HepG2 (cell line): Measurements from ENCODE around the gene GALNTL6. TPM values are rescaled to one million over a fixed set of nuclear protein-coding genes. Genes with fewer than 3 reads are reported as not detected.

ENCODE experiments used
- ATAC-seq: fragments of 200-7000 bp; cut with Tn5 transposase; 3 replicates; pipeline ENCODE4 v1.9.1; 2020; ENCODE audit warnings: mild to moderate bottlenecking, moderate library complexity
- BruUV-seq: library from RNA; stranded (reverse); fragments of 400-500 nt; replicated peaks from 2 replicates; lab custom pipeline; 2021; lab: Mats Ljungman, UMichigan
- CTCF ChIA-PET: fragments of 300-600 bp; formaldehyde crosslinking; extraction: SDS; loops from one replicate; lab custom pipeline; 2021; ENCODE audit warnings: low total read pairs, inconsistent platforms, low intra/inter-chr PET ratio; lab: Yijun Ruan, JAX
- POLR2A ChIA-PET: fragments of 350-600 bp; sonication (Branson Sonifier 250); formaldehyde crosslinking; loops from one replicate; lab custom pipeline; 2020; ENCODE audit warnings: antibody characterized with exemption, inconsistent platforms; lab: Yijun Ruan, JAX
- DNase-seq: peaks from one replicate; pipeline ENCODE4 v3.0.0-alpha.2; 2015; ENCODE audit warnings: low spot score
- FAIRE-seq: peaks from 3 replicates; lab custom pipeline; 2011; peaks lifted over from hg19 to GRCh38; lab: Jason Lieb, UNC
- H2AFZ ChIP-seq: one replicate; pipeline ENCODE4 v1.6.1; 2011; ENCODE audit warnings: low read length, inconsistent platforms
- H3K27ac ChIP-seq: fragments of 300-600 bp; 3 replicates; pipeline ENCODE4 v1.8.0; 2011; ENCODE audit warnings: mixed run types, mild to moderate bottlenecking, mixed read lengths, low read length, inconsistent platforms; ENCODE audit not compliant: insufficient read depth; ENCODE audit errors: extremely low read length
- H3K27me3 ChIP-seq, 2 experiments: fragments of 200-600 bp in 1 of 2; 2 replicates in 1 of 2; 3 replicates in 1 of 2; pipeline versions ENCODE4 v1.6.0 to v1.8.0; 2011; ENCODE audit warnings: low read length in 2 of 2, mild to moderate bottlenecking in 2 of 2, moderate library complexity in 2 of 2, inconsistent platforms in 1 of 2; ENCODE audit not compliant: insufficient read depth in 2 of 2, control insufficient read depth in 1 of 2
- H3K36me3 ChIP-seq, 2 experiments: fragments of 200-600 bp in 1 of 2; replicated peaks in 1 of 2; 2 replicates in 1 of 2; 3 replicates in 1 of 2; pipeline versions ENCODE4 v1.5.1 to v1.8.0; 2011; ENCODE audit warnings: low read length in 2 of 2, inconsistent platforms in 1 of 2; ENCODE audit not compliant: insufficient read depth in 2 of 2, control insufficient read depth in 1 of 2
- H3K4me1 ChIP-seq: 2 replicates; pipeline ENCODE4 v1.5.1; 2012; ENCODE audit warnings: low read length, inconsistent platforms; ENCODE audit not compliant: insufficient read depth
- H3K4me2 ChIP-seq: 2 replicates; pipeline ENCODE4 v1.6.0; 2011; ENCODE audit warnings: low read depth, low read length, inconsistent platforms
- H3K4me3 ChIP-seq, 3 experiments: fragments of 200-600 bp in 1 of 3; sonication (generic), shearing (Covaris generic) in 1 of 3; replicated peaks in 1 of 3; 2 replicates each; pipeline ENCODE4 v1.5.1; 2011 to 2016; ENCODE audit warnings: low read length in 3 of 3, inconsistent platforms in 2 of 3, low read depth in 2 of 3, mild to moderate bottlenecking in 2 of 3, control low read depth in 1 of 3, mixed read lengths in 1 of 3; ENCODE audit not compliant: insufficient read depth in 1 of 3
- H3K79me2 ChIP-seq: one replicate; pipeline ENCODE4 v1.6.1; 2011; ENCODE audit warnings: low read length, inconsistent platforms; ENCODE audit not compliant: insufficient read depth
- H3K9ac ChIP-seq: 2 replicates; pipeline ENCODE4 v1.6.0; 2011; ENCODE audit warnings: mild to moderate bottlenecking, low read depth, low read length, inconsistent platforms; ENCODE audit not compliant: insufficient read depth
- H3K9me3 ChIP-seq: 2 replicates; pipeline ENCODE4 v1.5.1; 2012; ENCODE audit warnings: mild to moderate bottlenecking, low read length
- H4K20me1 ChIP-seq: 2 replicates; pipeline ENCODE4 v1.6.0; 2011; ENCODE audit warnings: inconsistent platforms, mild to moderate bottlenecking, low read length, moderate library complexity; ENCODE audit not compliant: insufficient read depth
- GTF3A ChIP-seq: sonication (generic); formaldehyde crosslinking; conservative IDR thresholded peaks from 2 replicates; pipeline ENCODE4 v1.4.0; 2020; ENCODE audit warnings: mild to moderate bottlenecking, missing genetic modification reagents
- HDAC1 ChIP-seq: sonication (generic); formaldehyde crosslinking; IDR thresholded peaks from 2 replicates; pipeline ENCODE4 v1.5.1; 2020; ENCODE audit warnings: mild to moderate bottlenecking, missing genetic modification reagents
- MAZ ChIP-seq, 2 experiments: sonication (generic) in 1 of 2; formaldehyde crosslinking in 1 of 2; IDR thresholded peaks; 2 replicates each; pipeline versions ENCODE4 v1.5.0 to v1.6.1; 2012 to 2020; ENCODE audit warnings: low read depth in 2 of 2, mild to moderate bottlenecking in 2 of 2, borderline replicate concordance in 1 of 2, improper control_type of control experiment in 1 of 2, low read length in 1 of 2, missing genetic modification reagents in 1 of 2, moderate library complexity in 1 of 2
- MED1 ChIP-seq: sonication (generic); formaldehyde crosslinking; IDR thresholded peaks from 2 replicates; pipeline ENCODE4 v1.4.0; 2020; ENCODE audit warnings: missing genetic modification reagents
- MXD4 ChIP-seq: IDR thresholded peaks from 2 replicates; pipeline ENCODE4 v1.6.1; 2016; ENCODE audit warnings: mild to moderate bottlenecking, missing biosample characterization, missing genetic modification reagents
- NR0B2 ChIP-seq: sonication (generic); formaldehyde crosslinking; IDR thresholded peaks from 2 replicates; pipeline ENCODE4 v1.4.0; 2020; ENCODE audit warnings: mild to moderate bottlenecking, missing genetic modification reagents
- PCBP1 ChIP-seq: fragments of 200-400 bp; formaldehyde crosslinking; IDR thresholded peaks from 2 replicates; pipeline ENCODE4 v1.6.1; 2017; ENCODE audit warnings: mild to moderate bottlenecking, low read depth, low read length, borderline replicate concordance
- ZFP36L2 ChIP-seq: sonication (generic); formaldehyde crosslinking; IDR thresholded peaks from 2 replicates; pipeline ENCODE4 v1.4.0; 2020; ENCODE audit warnings: missing genetic modification reagents
- ZNF136 ChIP-seq: sonication (generic); formaldehyde crosslinking; IDR thresholded peaks from 2 replicates; pipeline ENCODE4 v1.8.1; 2022; ENCODE audit warnings: low read depth, mild to moderate bottlenecking, moderate library complexity, missing genetic modification reagents
- ZNF180 ChIP-seq: sonication (generic); formaldehyde crosslinking; IDR thresholded peaks from 2 replicates; pipeline ENCODE4 v1.4.0; 2020; ENCODE audit warnings: low read depth, missing genetic modification reagents, borderline replicate concordance
- ZNF20 ChIP-seq: sonication (generic); formaldehyde crosslinking; IDR thresholded peaks from 2 replicates; pipeline ENCODE4 v1.4.0; 2020; ENCODE audit warnings: mild to moderate bottlenecking, moderate library complexity, missing genetic modification reagents
- ZNF672 ChIP-seq: sonication (generic); formaldehyde crosslinking; IDR thresholded peaks from 2 replicates; pipeline ENCODE4 v1.8.1; 2022; ENCODE audit warnings: missing genetic modification reagents
- ZNF839 ChIP-seq: sonication (generic); formaldehyde crosslinking; IDR thresholded peaks from 2 replicates; pipeline ENCODE4 v1.4.0; 2020; ENCODE audit warnings: missing genetic modification reagents, mild to moderate bottlenecking, borderline replicate concordance
- ZSCAN25 ChIP-seq: sonication (generic); formaldehyde crosslinking; IDR thresholded peaks from 2 replicates; pipeline ENCODE4 v1.8.0; 2022; ENCODE audit warnings: mild to moderate bottlenecking, missing genetic modification reagents
- WGBS: methylation state at CpG from one replicate; pipeline ENCODE4 v1.1.6; 2017; ENCODE audit warnings: low lambda C conversion rate; 5-methylcytosine and 5-hydroxymethylcytosine counted together
- in situ Hi-C: cut with HindIII; loops from 2 replicates; pipeline ENCODE4 v1.10.0; 2017; ENCODE audit warnings: low pct_unique_long_range_greater_than_20kb; ENCODE audit not compliant: extremely low pct_ligation_motif_present
- intact Hi-C: fragments of 100-400 bp; cut with micrococcal nuclease; formaldehyde crosslinking; loops from one replicate; pipeline ENCODE4 v1.10.0; 2022; ENCODE audit not compliant: unreplicated experiment
- polyA plus RNA-seq, 8 experiments: library from polyadenylated mRNA; depleted of rRNA in 3 of 8; stranded (reverse) in 7 of 8; unstranded in 1 of 8; fragments of >200 nt; fragmentation: Illumina TruSeq in 4 of 8; extraction: Trizol in 4 of 8; gene quantifications; 2 replicates each; pipeline versions ENCODE4 v1.2.1 to v1.2.3, GENCODE V29; 2011 to 2016; ENCODE audit warnings: low read depth in 4 of 8, missing spikeins in 1 of 8, mixed read lengths in 1 of 8; ENCODE audit not compliant: insufficient read depth in 1 of 8
- total RNA-seq, 5 experiments: library from RNA; depleted of rRNA; stranded (reverse); fragments of >200 nt; fragmentation: Illumina TruSeq; extraction: Trizol; gene quantifications; 2 replicates each; pipeline ENCODE4 v1.2.3, GENCODE V29; 2016; ENCODE audit warnings: low read depth in 1 of 5
- TF ChIP-seq, protein P1 (sequence below): sonication (generic); formaldehyde crosslinking; IDR thresholded peaks from 2 replicates; pipeline ENCODE4 v1.8.0; 2022; ENCODE audit warnings: missing genetic modification reagents, low read depth, mild to moderate bottlenecking, borderline replicate concordance

The GALNTL6 gene
- total and polyA plus RNA-seq, 2 of the 13 experiments (the other 11 are each of a cell fraction or from before 2014, with no cell fraction given) = not detected

- no peak for FAIRE-seq
- H3K4me3 ChIP-seq = no peak overlapping the region
- CTCF ChIA-PET = no interaction called here
These were observed 667.3 kb downstream of the GALNTL6 start for GRCh38 chr4:172480471-172480870.

More at GRCh38 chr4:172480471-172480870, 667.3 kb downstream of the GALNTL6 start:
- Histone ChIP-seq H3K4me1 (no peaks in the 10 kb centered on the region), H3K27ac (no peak overlapping the region), H4K20me1 (no peaks in the 10 kb centered on the region), H2AFZ (no peak overlapping the region), H3K9me3 (peaks cover 6% of the 10 kb centered on the region; the same call in 1 of the 2 replicates), H3K79me2 (no peaks in the 10 kb centered on the region), H3K9ac (no peak overlapping the region), H3K36me3 (no peaks in the 10 kb centered on the region), H3K4me2 (no peak overlapping the region), H3K27me3 (no peaks in the 10 kb centered on the region)
- intact Hi-C loops = no loop called here
- DNase-seq = no peak
- WGBS = 4% methylated on average over 2 of the region's 2 CpGs
- TF ChIP-seq NR0B2 = no peak
- no peak for TF ChIP-seq HDAC1 (CRISPR knock-in tag)
- TF ChIP-seq ZNF180 (CRISPR knock-in tag) = no peak
- TF ChIP-seq MED1 (CRISPR knock-in tag) = no peak
- TF ChIP-seq ZNF20 = no peak
- TF ChIP-seq ZNF136 (CRISPR knock-in tag) = no peak
- no peak for TF ChIP-seq MXD4 (CRISPR knock-in tag)
- TF ChIP-seq MAZ (IDR thresholded peaks at IDR 0.05; ENCODE audit: borderline replicate concordance, low read depth, low read length) = no peak
- TF ChIP-seq MAZ (CRISPR knock-in tag; IDR thresholded peaks at IDR 0.05; ENCODE audit: low read depth) = no peak
- TF ChIP-seq, protein P1, sequence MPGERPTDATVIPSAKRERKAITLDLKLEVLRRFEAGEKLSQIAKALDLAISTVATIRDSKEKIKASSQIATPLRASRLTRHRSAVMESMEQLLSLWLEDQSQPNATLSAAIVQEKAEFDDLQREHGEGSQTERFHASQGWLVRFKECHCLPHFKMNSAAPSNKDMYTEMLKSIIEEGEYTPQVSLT (CRISPR knock-in tag) = no peak
- TF ChIP-seq ZNF839 (CRISPR knock-in tag) = no peak
- TF ChIP-seq PCBP1 = no peak
- TF ChIP-seq ZFP36L2 (CRISPR knock-in tag) = no peak
- no peak for TF ChIP-seq ZSCAN25 (CRISPR knock-in tag)
- TF ChIP-seq GTF3A (CRISPR knock-in tag) = no peak
- TF ChIP-seq ZNF672 (CRISPR knock-in tag) = no peak
- no TSS peak for BruUV-seq
- in situ Hi-C loops = no loop called here
- POLR2A ChIA-PET = no interaction called here
- no peak for ATAC-seq
